B cell (primary cell): ENCODE results near the gene ROMO1. TPM values are rescaled to one million over a fixed set of nuclear protein-coding genes. Genes with fewer than 3 reads are reported as not detected.

Experiments used
- ATAC-seq: fragments of 200-7000 bp; cut with Tn5 transposase; one replicate; pipeline ENCODE4 v1.10.0; 2021; ENCODE audit warnings: low read depth, mild to moderate bottlenecking, moderate number of reproducible peaks, moderate library complexity
- CTCF ChIA-PET: fragments of 350-600 bp; sonication (Branson Sonifier 250); formaldehyde crosslinking; loops from one replicate; lab custom pipeline; 2021; ENCODE audit warnings: antibody characterized with exemption, inconsistent platforms; lab: Charles Lee
- POLR2A ChIA-PET: fragments of 350-600 bp; sonication (Branson Sonifier 250); formaldehyde crosslinking; loops from one replicate; lab custom pipeline; 2021; ENCODE audit warnings: antibody characterized with exemption; lab: Charles Lee
- DNase-seq: peaks from one replicate; pipeline ENCODE4 v3.0.0; 2013
- H2AFZ ChIP-seq: 2 replicates; pipeline ENCODE4 v1.6.1; 2012; ENCODE audit warnings: mild to moderate bottlenecking, low read depth, low read length; ENCODE audit not compliant: insufficient read depth, poor library complexity, severe bottlenecking
- H3K27ac ChIP-seq, 2 donors: 1 replicate in 1 of 2; 2 replicates in 1 of 2; pipeline ENCODE4 v1.5.1; 2012 to 2013; ENCODE audit warnings: low read length in 2 of 2, mild to moderate bottlenecking in 2 of 2, moderate library complexity in 1 of 2
- H3K27me3 ChIP-seq, 4 experiments: fragments of 200-600 bp in 1 of 4; sonication (generic) in 1 of 4; replicated peaks in 1 of 4; 1 replicate in 2 of 4; 2 replicates in 2 of 4; pipeline versions ENCODE4 v1.6.1 to v1.7.0; 2013 to 2016; ENCODE audit warnings: low read length in 3 of 4, mild to moderate bottlenecking in 2 of 4, mixed read lengths in 1 of 4, moderate library complexity in 1 of 4; ENCODE audit not compliant: insufficient read depth in 4 of 4, control insufficient read depth in 3 of 4; ENCODE audit errors: control extremely low read depth in 1 of 4
- H3K36me3 ChIP-seq, 2 experiments: replicated peaks in 1 of 2; 1 replicate in 1 of 2; 2 replicates in 1 of 2; pipeline versions ENCODE4 v1.6.1 to v1.7.1; 2013; ENCODE audit warnings: low read length in 1 of 2; ENCODE audit not compliant: insufficient read depth in 2 of 2, control insufficient read depth in 1 of 2; ENCODE audit errors: control extremely low read depth in 1 of 2, extremely low read depth in 1 of 2
- H3K4me1 ChIP-seq, 2 donors: fragments of 200-600 bp in 1 of 2; sonication (generic) in 1 of 2; 1 replicate in 1 of 2; 2 replicates in 1 of 2; pipeline versions ENCODE4 v1.5.1 to v1.6.1; 2013 to 2017; ENCODE audit warnings: low read length in 2 of 2; ENCODE audit not compliant: control insufficient read depth in 2 of 2, insufficient read depth in 2 of 2
- H3K4me2 ChIP-seq: replicated peaks from 2 replicates; pipeline ENCODE3; 2012; ENCODE audit warnings: mild to moderate bottlenecking, low read depth, low read length; ENCODE audit not compliant: poor library complexity, severe bottlenecking
- H3K4me3 ChIP-seq, 5 experiments: fragments of 200-600 bp in 1 of 5; sonication (generic) in 1 of 5; 1 replicate in 3 of 5; 2 replicates in 2 of 5; pipeline versions ENCODE4 v1.5.1 to v1.7.0; 2011 to 2016; ENCODE audit warnings: low read length in 4 of 5, mild to moderate bottlenecking in 4 of 5, low read depth in 2 of 5, control low read depth in 1 of 5, moderate library complexity in 1 of 5; ENCODE audit not compliant: insufficient read depth in 1 of 5; ENCODE audit errors: control extremely low read depth in 1 of 5, extremely low read depth in 1 of 5
- H3K79me2 ChIP-seq: fragments of 200-600 bp; sonication (generic); one replicate; pipeline ENCODE4 v1.6.0; 2016; ENCODE audit warnings: low read length; ENCODE audit not compliant: control insufficient read depth, insufficient read depth
- H3K9ac ChIP-seq: fragments of 200-600 bp; sonication (generic); 2 replicates; pipeline ENCODE4 v1.6.1; 2017; ENCODE audit warnings: mild to moderate bottlenecking, low read length, moderate library complexity
- H3K9me3 ChIP-seq, 3 donors: one replicate each; pipeline versions ENCODE4 v1.6.1 to v1.7.1; 2013; ENCODE audit warnings: low read length in 2 of 3; ENCODE audit not compliant: control insufficient read depth in 2 of 3, insufficient read depth in 1 of 3; ENCODE audit errors: control extremely low read depth in 1 of 3
- H4K20me1 ChIP-seq: 2 replicates; pipeline ENCODE4 v1.6.0; 2012; ENCODE audit warnings: mild to moderate bottlenecking, low read length; ENCODE audit not compliant: insufficient read depth, control insufficient read depth, poor library complexity, severe bottlenecking
- H3K27ac Mint-ChIP-seq: one replicate; pipeline ENCODE4 v1.8.0; 2021; ENCODE audit warnings: mixed read lengths
- H3K27me3 Mint-ChIP-seq: one replicate; pipeline ENCODE4 v1.8.0; 2021; ENCODE audit warnings: mixed read lengths
- H3K4me1 Mint-ChIP-seq: one replicate; pipeline ENCODE4 v1.8.0; 2021; ENCODE audit warnings: mixed read lengths
- H3K4me3 Mint-ChIP-seq: one replicate; pipeline ENCODE4 v1.8.0; 2021; ENCODE audit warnings: mixed read lengths
- H3K9me3 Mint-ChIP-seq: one replicate; pipeline ENCODE4 v1.8.0; 2022; ENCODE audit warnings: mixed read lengths; ENCODE audit not compliant: insufficient read depth
- CTCF ChIP-seq: fragments of 200-600 bp; IDR thresholded peaks from one replicate; pipeline ENCODE4 v1.8.0; 2022; ENCODE audit warnings: antibody characterized with exemption, mild to moderate bottlenecking
- EZH2 ChIP-seq: IDR thresholded peaks from 2 replicates; pipeline ENCODE4 v1.6.1; 2012; ENCODE audit warnings: borderline replicate concordance, low read depth, mild to moderate bottlenecking, moderate library complexity, low read length; ENCODE audit not compliant: insufficient read depth, poor library complexity, severe bottlenecking
- WGBS: methylation state at CpG from one replicate; pipeline ENCODE4 v1.1.5; 2013; ENCODE audit warnings: missing lambda C conversion rate; ENCODE audit not compliant: insufficient coverage; 5-methylcytosine and 5-hydroxymethylcytosine counted together
- intact Hi-C: fragments of 100-400 bp; cut with micrococcal nuclease; formaldehyde crosslinking; loops from one replicate; pipeline ENCODE4 v1.10.0; 2022
- polyA plus RNA-seq: library from polyadenylated mRNA; depleted of rRNA; stranded (reverse); fragments of >200 nt; gene quantifications from 2 replicates; pipeline ENCODE4 v1.2.3, GENCODE V29; 2012
- total RNA-seq, 2 donors: library from RNA; stranded (reverse); fragments of 120-200 nt in 1 of 2; gene quantifications; 1 replicate in 1 of 2; 2 replicates in 1 of 2; pipeline versions ENCODE4 v1.2.3 to v1.2.4, GENCODE V29; 2013 to 2022

Gene ROMO1
- total and polyA plus RNA-seq, 2 donors (not counting 1 experiment from before 2014, with no cell fraction given) = 38.1 to 145 TPM

GRCh38 chr20:35730583-35731468, 31.6 kb downstream of the ROMO1 start:
- H3K36me3 ChIP-seq = peaks cover 7 to 96% of the 10 kb centered on the region in 2 experiments
- no peak overlapping the region for H3K27ac ChIP-seq
- H3K9me3 ChIP-seq = no peaks in the 10 kb centered on the region
- no peak overlapping the region for H2AFZ ChIP-seq
- Mint-ChIP-seq H3K4me3 (no peak overlapping the region), H3K9me3 (no peaks in the 10 kb centered on the region), H3K4me1 (peaks cover 32% of the 10 kb centered on the region), H3K27me3 (no peaks in the 10 kb centered on the region), H3K27ac (no peak overlapping the region)
- H3K27me3 ChIP-seq = no peaks in the 10 kb centered on the region
- H4K20me1 ChIP-seq = peaks cover 98% of the 10 kb centered on the region
- H3K79me2 ChIP-seq = peaks cover 98% of the 10 kb centered on the region
- DNase-seq = no peak
- TF ChIP-seq CTCF (no peak), EZH2 (no peak)
- H3K9ac ChIP-seq = no peak overlapping the region
- WGBS = no CpG with 5 or more reads among the region's 4 CpGs
- H3K4me3 ChIP-seq = no peak overlapping the region
- no peak for ATAC-seq
- no peak overlapping the region for H3K4me2 ChIP-seq
- peaks cover 12 to 13% of the 10 kb centered on the region in 2 donors for H3K4me1 ChIP-seq
- intact Hi-C loops = loop anchor here (2.0 kb wide), 1 partner anchor 16 kb away; no protein-coding TSS in a partner anchor
- ChIA-PET CTCF (interaction anchor here (1.3 kb wide), 1 partner anchor 10 kb away, joined by 8 read pairs; no protein-coding TSS in a partner anchor), POLR2A (interaction anchor here (1.2 kb wide), 1 partner anchor 32 kb away, joined by 3 read pairs; the partner anchor contains the start of genes NFS1 and ROMO1)

GRCh38 chr20:35731469-35731788, 32.2 kb downstream of the ROMO1 start:
- Histone ChIP-seq H3K4me3 (no peak overlapping the region), H3K36me3 (peaks cover 6 to 96% of the 10 kb centered on the region in 2 experiments)
- WGBS = no CpG with 5 or more reads among the region's 2 CpGs

More at GRCh38 chr20:35731469-35731788, 32.2 kb downstream of the ROMO1 start:
- Histone ChIP-seq H3K9ac (no peak overlapping the region), H3K27me3 (no peaks in the 10 kb centered on the region), H3K79me2 (peaks cover 98% of the 10 kb centered on the region), H3K4me2 (no peak overlapping the region), H3K27ac (no peak overlapping the region), H3K9me3 (no peaks in the 10 kb centered on the region), H3K4me1 (peaks cover 15 to 19% of the 10 kb centered on the region in 2 donors), H4K20me1 (peaks cover 99% of the 10 kb centered on the region), H2AFZ (no peak overlapping the region)
- no peak for TF ChIP-seq EZH2
- TF ChIP-seq CTCF = no peak
- ATAC-seq (no peak), DNase-seq (no peak)
- H3K27me3 Mint-ChIP-seq = no peaks in the 10 kb centered on the region
- no peak overlapping the region for H3K27ac Mint-ChIP-seq
- H3K4me3 Mint-ChIP-seq = no peak overlapping the region
- POLR2A ChIA-PET = interaction anchor here (1.2 kb wide), 1 partner anchor 32 kb away, joined by 3 read pairs; the partner anchor contains the start of genes NFS1 and ROMO1
- peaks cover 36% of the 10 kb centered on the region for H3K4me1 Mint-ChIP-seq
- intact Hi-C loops = loop anchor here (2.0 kb wide), 1 partner anchor 17 kb away; no protein-coding TSS in a partner anchor
- CTCF ChIA-PET = interaction anchor here (1.3 kb wide), 1 partner anchor 11 kb away, joined by 8 read pairs; no protein-coding TSS in a partner anchor
- H3K9me3 Mint-ChIP-seq = no peaks in the 10 kb centered on the region
